ENCODE results near the gene UPK3B.
"Not testable (repeated sequence)": the region's sequence is repeated elsewhere in the genome, so short reads cannot be mapped to it uniquely, and the experiment has no call there.

Gene UPK3B

GRCh38 chr7:76504351-76505167 is 5.8 kb upstream of the UPK3B start:
- ATAC-seq; H3K4me3 Mint-ChIP-seq; H3K27ac Mint-ChIP-seq; DNase-seq; H3K9me3 Mint-ChIP-seq; H3K27me3 Mint-ChIP-seq; H3K36me3 Mint-ChIP-seq (ENCODE audit: low read depth); H3K4me1 Mint-ChIP-seq: not testable (repeated sequence)

DNA sequence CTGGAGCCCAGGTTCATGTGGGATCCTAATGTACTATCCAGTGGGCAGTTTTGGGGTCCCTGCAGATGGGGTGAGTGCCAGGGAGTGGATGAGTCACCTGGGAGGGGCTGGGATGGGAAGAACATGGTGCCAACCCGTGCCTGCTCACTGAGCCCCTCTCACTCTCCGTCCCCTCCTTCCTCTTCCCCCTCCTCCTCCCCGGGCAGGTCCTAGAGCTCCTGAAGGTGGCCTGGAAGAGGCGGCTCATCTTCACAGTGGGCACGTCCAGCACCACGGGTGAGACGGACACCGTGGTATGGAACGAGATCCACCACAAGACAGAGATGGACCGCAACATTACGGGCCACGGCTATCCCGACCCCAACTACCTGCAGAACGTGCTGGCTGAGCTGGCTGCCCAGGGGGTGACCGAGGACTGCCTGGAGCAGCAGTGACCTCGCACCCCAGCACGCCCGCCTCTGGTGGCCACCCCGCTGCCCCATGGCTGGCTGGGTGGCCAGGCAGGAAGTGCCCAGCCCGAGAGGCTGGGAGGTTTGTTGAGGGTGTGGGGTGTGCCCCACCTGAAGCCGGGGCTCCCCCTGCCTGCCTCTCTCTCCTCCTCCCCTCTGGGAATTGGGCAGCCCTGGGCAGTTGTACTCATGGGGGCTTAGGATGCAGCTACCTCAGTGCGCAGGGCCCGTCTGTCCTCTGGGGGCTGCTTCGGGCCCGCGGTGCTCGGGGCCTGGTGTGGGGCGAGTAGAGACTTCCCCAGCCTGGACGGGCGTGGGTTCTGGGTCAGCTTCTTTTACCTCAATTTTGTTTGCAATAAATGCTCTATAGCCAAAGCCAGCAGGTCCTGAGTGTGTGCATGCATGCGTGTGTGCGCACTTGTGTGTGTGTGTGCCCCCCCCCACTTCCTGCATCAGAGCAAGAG is 4.9 kb upstream of the UPK3B start:
- ATAC-seq (no peak), DNase-seq (no peak)
- Mint-ChIP-seq H3K9me3 (no peaks in the 10 kb centered on the region), H3K36me3 (ENCODE audit: low read depth) (peaks cover 9% of the 10 kb centered on the region), H3K27me3 (no peaks in the 10 kb centered on the region), H3K4me1 (peaks cover 4% of the 10 kb centered on the region), H3K4me3 (no peak overlapping the region), H3K27ac (no peak overlapping the region)

- Mint-ChIP-seq H3K4me1 (peaks cover 4% of the 10 kb centered on the region), H3K9me3 (no peaks in the 10 kb centered on the region), H3K27me3 (no peaks in the 10 kb centered on the region), H3K36me3 (ENCODE audit: low read depth) (peaks cover 9% of the 10 kb centered on the region), H3K27ac (no peak overlapping the region), H3K4me3 (no peak overlapping the region)
- DNase-seq (no peak), ATAC-seq (peak; percentile 16)
Measured at GRCh38 chr7:76506081-76506440, 4.3 kb upstream of the UPK3B start.

DNA sequence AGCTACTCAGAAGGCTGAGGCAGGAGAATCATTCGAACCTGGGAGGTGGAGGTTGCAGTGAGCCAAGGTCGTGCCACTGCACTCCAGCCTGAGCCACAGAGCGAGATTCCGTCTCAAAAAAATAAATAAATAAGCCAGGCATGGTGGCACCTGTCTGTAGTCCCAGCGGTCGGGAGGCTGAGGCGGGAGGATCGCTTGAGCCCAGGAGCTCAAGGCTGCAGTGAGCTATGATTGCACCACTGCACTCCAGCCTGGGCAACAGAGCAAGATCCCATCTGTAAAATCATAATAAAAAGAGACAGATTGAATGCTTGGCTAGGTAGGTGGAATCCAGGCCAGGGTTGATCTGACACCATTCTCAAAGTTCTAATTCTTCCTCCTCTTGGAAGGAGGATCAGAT is 3.7 kb upstream of the UPK3B start:
- not testable (repeated sequence) for H3K27me3 Mint-ChIP-seq; H3K4me1 Mint-ChIP-seq; H3K27ac Mint-ChIP-seq; H3K9me3 Mint-ChIP-seq; H3K4me3 Mint-ChIP-seq; H3K36me3 Mint-ChIP-seq (ENCODE audit: low read depth); DNase-seq; ATAC-seq

GRCh38 chr7:76507723-76508406 is 2.5 kb upstream of the UPK3B start:
- DNase-seq (no peak), ATAC-seq (no peak)
- H3K9me3 Mint-ChIP-seq = no peaks in the 10 kb centered on the region
- H3K4me3 Mint-ChIP-seq = no peak overlapping the region
- no peak overlapping the region for H3K27ac Mint-ChIP-seq
- no peaks in the 10 kb centered on the region for H3K27me3 Mint-ChIP-seq
- peaks cover 5% of the 10 kb centered on the region for H3K36me3 Mint-ChIP-seq (ENCODE audit: low read depth)
- peaks cover 4% of the 10 kb centered on the region for H3K4me1 Mint-ChIP-seq

- not testable (repeated sequence) for DNase-seq; H3K4me3 Mint-ChIP-seq; ATAC-seq; H3K4me1 Mint-ChIP-seq; H3K27me3 Mint-ChIP-seq; H3K36me3 Mint-ChIP-seq (ENCODE audit: low read depth); H3K9me3 Mint-ChIP-seq; H3K27ac Mint-ChIP-seq
Measured at GRCh38 chr7:76511200-76511910, 1.0 kb downstream of the UPK3B start.

DNA sequence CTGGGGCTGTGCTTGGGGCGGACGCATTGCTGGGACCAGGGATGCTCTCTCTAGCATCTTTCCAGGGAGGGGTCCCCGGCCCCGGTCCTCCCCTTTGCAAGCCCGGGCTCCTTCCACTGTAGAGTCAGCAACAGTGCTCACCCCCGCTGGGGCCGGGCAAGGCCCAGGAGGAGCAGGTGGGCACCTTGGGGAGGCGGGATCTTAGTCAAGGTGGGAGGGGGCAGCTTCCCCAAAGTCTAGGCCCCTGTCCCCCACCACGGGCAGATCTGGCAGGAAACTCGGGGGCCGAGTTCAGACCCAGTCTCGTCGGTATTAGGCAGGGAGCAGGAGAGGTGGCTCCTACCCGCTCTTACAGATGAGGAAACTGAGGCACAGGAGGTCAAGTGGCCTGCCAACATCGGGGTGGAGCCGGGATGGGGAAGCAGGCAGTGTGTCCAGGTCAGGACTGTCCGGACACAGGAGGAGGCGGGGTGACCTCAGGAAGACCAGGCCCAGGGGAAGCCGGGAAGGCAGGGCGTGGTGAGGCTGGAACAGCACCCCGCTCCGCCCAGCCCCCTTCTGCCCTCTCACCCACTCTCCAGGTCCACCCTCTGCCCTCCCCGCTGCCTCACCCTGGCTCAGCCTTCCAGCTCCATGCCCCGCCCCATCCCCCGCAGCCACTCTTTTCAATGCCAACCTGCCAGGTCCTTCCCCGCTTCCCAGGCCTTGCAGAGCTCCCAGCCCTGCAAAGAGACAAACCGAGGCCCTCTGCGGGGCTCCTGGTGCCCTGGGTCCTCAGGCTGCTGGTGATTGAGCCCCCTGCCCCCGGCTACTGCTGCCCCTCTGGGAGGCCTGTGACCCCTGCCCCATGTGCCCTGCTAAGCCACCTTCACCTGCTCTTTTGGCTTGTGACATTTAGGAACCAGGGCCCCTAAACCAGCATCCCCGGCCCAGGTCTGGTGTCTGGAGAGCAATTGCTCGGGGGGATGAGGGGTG is 1.8 kb downstream of the UPK3B start:
- not testable (repeated sequence) for H3K27ac Mint-ChIP-seq; H3K36me3 Mint-ChIP-seq (ENCODE audit: low read depth); H3K27me3 Mint-ChIP-seq; H3K9me3 Mint-ChIP-seq; DNase-seq; H3K4me1 Mint-ChIP-seq; ATAC-seq; H3K4me3 Mint-ChIP-seq

GRCh38 chr7:76512941-76513816 is 2.8 kb downstream of the UPK3B start:
- Mint-ChIP-seq H3K9me3 (no peaks in the 10 kb centered on the region), H3K4me3 (no peak overlapping the region), H3K4me1 (peaks cover 4% of the 10 kb centered on the region), H3K36me3 (ENCODE audit: low read depth) (no peaks in the 10 kb centered on the region), H3K27me3 (no peaks in the 10 kb centered on the region), H3K27ac (no peak overlapping the region)
- no peak for ATAC-seq
- no peak for DNase-seq

DNA sequence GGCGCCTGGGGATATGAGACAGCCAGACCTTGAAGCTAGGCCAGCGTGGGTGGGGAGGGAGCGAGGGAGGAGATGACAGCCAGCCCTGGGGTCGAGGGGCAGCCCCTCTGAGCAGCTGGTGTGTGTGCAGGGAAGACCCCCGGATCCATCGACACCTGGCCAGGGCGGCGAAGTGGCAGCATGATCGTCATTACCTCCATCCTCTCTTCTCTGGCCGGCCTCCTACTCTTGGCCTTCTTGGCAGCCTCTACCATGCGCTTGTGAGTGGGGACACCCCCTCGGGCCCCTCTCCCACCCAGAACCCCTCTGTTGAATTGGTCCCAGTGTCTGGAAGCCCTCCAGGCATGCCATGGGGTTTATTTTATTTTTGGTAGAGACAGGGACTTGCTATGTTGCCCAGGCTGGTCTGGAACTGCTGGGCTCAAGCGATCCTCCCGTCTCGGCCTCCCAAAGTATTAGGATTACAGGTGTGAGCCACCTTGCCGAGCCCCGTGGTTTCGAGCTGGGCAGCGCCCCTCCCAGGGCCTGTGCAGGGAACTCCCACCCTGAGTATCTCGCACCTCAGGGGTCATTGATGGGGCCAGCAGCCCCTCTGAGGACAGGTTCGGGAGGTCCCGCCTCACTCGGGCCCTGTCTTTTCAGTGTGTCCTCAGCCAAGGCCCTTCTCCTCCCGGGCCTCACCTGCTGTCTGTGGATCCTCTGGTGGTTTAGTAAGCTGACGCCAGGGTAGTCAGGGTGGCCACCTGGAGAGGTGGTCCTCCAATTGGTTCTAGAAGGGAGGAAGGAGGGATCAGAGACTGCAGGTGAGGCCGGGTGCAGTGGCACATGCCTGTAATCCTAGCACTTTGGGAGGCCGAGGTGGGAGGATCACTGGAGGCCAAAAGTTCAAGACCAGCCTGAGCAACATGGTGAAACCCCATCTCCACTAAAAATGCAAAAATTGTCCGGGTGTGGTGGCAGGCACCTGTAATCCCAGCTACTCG is 3.8 kb downstream of the UPK3B start:
- DNase-seq (no peak), ATAC-seq (no peak)
- peaks cover 4% of the 10 kb centered on the region for H3K4me1 Mint-ChIP-seq

DNA sequence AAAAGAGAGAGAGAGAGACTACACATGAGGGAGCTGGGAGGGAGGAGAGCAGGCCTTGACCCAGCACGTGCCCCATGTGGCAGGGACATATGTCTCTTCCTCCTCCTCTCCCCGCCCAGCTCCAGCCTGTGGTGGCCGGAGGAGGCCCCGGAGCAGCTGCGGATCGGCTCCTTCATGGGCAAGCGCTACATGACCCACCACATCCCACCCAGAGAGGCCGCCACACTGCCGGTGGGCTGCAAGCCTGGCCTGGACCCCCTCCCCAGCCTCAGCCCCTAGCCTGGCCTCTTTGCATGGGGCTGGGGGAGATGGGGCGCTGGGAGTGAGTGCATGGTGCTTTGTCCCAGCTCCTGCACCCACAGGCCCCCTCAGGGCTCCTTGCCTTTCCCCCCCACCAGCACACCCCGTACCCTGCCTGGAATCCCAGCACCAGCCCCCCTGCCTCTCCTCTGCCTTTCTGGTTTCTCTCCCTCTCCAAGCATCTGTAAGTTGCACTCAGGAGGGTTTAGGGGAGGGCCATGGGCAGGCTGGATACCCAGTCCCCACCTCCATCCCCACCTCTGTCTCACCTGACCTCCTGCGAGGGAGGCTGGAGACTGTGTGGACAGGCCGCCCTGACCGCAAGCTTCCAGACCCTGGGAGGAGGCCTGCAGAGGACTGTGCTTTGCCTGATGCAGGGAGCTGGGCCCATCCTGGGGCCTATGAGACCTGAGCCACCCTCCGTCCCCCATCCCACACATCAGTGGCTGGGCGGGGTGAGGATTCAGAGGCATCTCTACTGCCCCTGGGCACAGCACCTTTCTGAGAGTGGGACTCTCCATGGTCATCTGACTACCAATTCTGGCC is 4.8 kb downstream of the UPK3B start:
- no peak for ATAC-seq
- no peak overlapping the region for H3K4me3 Mint-ChIP-seq
- no peak overlapping the region for H3K27ac Mint-ChIP-seq
- no peak for DNase-seq
- no peaks in the 10 kb centered on the region for H3K36me3 Mint-ChIP-seq (ENCODE audit: low read depth)
- H3K9me3 Mint-ChIP-seq = no peaks in the 10 kb centered on the region
- no peaks in the 10 kb centered on the region for H3K27me3 Mint-ChIP-seq
- no peaks in the 10 kb centered on the region for H3K4me1 Mint-ChIP-seq

More for the DNA sequence above, 3.8 kb downstream of the UPK3B start:
- Mint-ChIP-seq H3K9me3 (no peaks in the 10 kb centered on the region), H3K4me3 (no peak overlapping the region), H3K36me3 (ENCODE audit: low read depth) (no peaks in the 10 kb centered on the region), H3K27me3 (no peaks in the 10 kb centered on the region), H3K27ac (no peak overlapping the region)

DNA sequence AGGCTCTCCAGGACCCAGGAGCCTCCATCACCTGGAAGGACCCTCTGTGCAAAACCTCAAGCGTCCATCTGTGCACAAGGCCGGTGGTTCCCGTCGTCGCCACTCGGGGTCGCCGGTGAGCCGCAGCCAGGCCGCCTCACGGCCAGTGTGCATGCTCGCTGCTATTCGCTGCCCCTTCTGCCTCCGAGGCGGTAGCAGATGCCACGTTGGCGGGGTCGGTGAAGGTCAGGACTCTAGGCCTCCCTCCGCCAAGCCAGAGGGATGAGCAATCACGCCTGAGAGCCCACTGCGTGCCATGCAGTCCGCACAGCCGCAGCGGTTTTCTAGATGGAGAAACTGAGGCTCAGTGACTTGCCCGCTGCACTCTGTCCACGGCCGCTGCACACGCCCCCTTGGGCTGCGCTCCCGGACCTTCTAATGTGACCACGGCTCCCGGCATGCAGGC is 5.7 kb downstream of the UPK3B start:
- H3K27ac Mint-ChIP-seq = no peak overlapping the region
- H3K4me1 Mint-ChIP-seq = no peaks in the 10 kb centered on the region
- no peaks in the 10 kb centered on the region for H3K27me3 Mint-ChIP-seq
- ATAC-seq (no peak), DNase-seq (peak; percentile 66)
- no peak overlapping the region for H3K4me3 Mint-ChIP-seq
- no peaks in the 10 kb centered on the region for H3K36me3 Mint-ChIP-seq (ENCODE audit: low read depth)
- no peaks in the 10 kb centered on the region for H3K9me3 Mint-ChIP-seq

All from activated naive CD8-positive, alpha-beta T cell treated with anti-CD3 and anti-CD28 coated beads, Interleukin-2, amount 50 U/mL, for 24 hours (primary cell).